Measurements from ENCODE around the gene KCTD19. TPM values are rescaled to one million over a fixed set of nuclear protein-coding genes. Genes with fewer than 3 reads are reported as not detected.

Gene KCTD19
- polyA plus RNA-seq, 6 donors from 2014 or later, result 0.26 TPM; not detected in 5

DNA sequence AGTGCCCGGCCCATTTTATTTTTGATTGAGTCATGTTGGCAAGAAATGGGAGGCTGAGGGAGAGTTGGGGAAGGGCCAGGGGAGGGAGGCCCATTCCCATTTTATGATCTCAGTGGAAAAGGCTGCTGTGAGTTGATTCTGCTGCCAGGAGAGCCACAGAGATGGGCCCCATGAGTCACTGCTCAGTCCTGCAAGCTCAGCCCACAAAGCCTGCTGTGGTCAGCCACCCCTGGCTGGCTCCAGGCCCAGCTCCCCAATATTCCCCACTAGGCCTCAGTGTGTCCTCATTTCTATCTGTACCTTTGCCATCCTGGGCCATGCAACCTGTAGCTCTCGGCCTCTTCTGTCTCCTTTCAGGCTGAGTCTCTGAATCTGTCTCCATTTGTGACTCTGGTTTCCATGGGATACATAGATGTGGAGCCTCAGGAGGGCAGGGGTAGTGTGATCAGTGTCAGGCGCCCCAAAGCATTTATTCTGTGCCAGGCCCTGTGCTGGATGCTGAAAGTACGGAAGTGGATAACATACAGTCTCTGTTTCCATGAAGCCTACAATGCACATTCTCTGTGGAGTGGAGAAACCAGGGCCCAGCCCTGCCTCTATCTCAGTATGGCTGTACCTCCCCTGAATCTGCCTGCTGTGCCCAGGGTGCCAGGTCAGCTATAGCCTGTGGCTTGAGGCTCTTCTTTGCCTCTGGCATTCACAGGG lies 49.1 kb downstream of the KCTD19 start:
- Mint-ChIP-seq H3K4me1 (peaks cover 9 to 14% (median 10%) of the 10 kb centered on the region in 3 donors), H3K36me3 (peaks cover 0 to 7% of the 10 kb centered on the region in 2 donors), H3K4me3 (peak overlapping the region in 7 of 8 donors; percentile 12 to 79 (median 47)), H3K9me3 (no peaks in the 10 kb centered on the region), H3K27ac (no peak overlapping the region), H3K27me3 (no peaks in the 10 kb centered on the region)
- no peak for ATAC-seq (ENCODE audit: low read depth in 2 of 2)
- DNase-seq, result no peak

DNA sequence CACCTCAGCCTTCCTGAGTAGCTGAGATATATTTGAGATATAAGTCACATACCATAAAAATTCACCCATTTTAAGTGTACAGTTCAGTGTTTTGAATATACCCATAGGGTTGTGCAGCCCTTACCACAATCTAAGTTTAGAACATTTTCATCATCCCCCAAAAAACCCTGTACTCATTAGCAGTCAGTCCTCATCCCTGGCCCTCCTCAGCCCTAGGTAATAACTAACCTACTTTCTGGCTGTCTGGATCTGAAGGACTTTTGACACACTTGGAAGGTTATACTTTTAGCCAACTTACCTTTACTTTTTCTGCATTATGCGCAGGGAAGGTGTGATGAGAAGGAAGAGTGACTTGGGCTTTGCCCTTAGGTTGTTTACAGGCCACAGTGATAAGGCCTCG lies 51.2 kb downstream of the KCTD19 start:
- Mint-ChIP-seq H3K27me3 (no peaks in the 10 kb centered on the region), H3K9me3 (no peaks in the 10 kb centered on the region), H3K4me3 (peak overlapping the region in 1 of 8 donors; percentile 38), H3K27ac (no peak overlapping the region), H3K36me3 (peaks cover 0 to 7% of the 10 kb centered on the region in 2 donors), H3K4me1 (peaks cover 9 to 14% (median 10%) of the 10 kb centered on the region in 3 donors)
- DNase-seq (no peak), ATAC-seq (ENCODE audit: low read depth in 2 of 2) (no peak)

DNA sequence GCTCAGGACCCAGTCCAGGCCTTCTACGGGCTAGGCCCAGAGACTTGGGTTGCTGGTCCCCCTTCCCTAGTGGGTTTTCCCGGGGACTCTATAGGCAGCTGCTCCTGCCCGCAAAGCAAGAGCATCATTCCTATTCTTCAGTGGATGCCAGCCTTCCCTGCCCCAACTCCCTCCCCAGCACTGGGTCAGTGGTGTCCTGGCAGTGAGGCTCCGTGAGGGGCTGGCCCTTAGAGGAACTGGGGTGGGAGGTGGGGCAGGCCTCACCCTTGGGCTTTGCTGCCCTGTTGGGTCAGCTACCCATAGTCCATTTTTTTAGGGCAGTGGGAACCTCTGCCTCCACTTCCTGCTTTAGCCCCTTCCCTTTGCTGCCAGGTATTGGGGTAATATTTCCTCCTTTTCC lies 55.1 kb downstream of the KCTD19 start:
- Mint-ChIP-seq H3K9me3 (no peaks in the 10 kb centered on the region), H3K4me3 (no peak overlapping the region), H3K4me1 (peaks cover 0 to 2% (median 0%) of the 10 kb centered on the region in 3 donors), H3K27ac (no peak overlapping the region), H3K36me3 (peaks cover 0 to 3% of the 10 kb centered on the region in 2 donors), H3K27me3 (no peaks in the 10 kb centered on the region)
- DNase-seq (no peak), ATAC-seq (ENCODE audit: low read depth in 2 of 2) (no peak)

DNA sequence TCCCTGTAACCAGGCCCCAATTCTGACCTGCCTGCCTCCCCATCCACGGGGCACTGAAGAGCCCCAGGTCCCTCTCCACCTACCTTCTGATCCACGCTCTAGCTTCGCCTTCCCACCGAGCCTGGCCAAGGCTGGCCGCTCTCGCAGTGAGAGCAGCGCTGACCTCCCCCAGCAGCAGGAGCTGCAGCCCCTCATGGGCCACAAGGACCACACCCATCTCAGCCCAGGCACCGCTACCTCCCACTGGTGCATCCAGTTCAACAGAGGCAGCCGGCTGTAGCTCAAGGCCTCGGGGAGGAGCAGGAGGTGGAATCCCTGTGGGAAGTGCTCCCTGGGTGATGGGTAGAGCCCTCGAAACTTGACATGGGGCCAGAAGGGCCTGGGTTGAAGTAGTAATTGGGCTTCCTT lies 55.6 kb downstream of the KCTD19 start:
- Mint-ChIP-seq H3K4me3 (no peak overlapping the region), H3K4me1 (no peaks in the 10 kb centered on the region), H3K9me3 (no peaks in the 10 kb centered on the region), H3K27ac (no peak overlapping the region), H3K36me3 (no peaks in the 10 kb centered on the region), H3K27me3 (peaks cover 0 to 1% (median 0%) of the 10 kb centered on the region in 3 donors)
- DNase-seq (no peak), ATAC-seq (ENCODE audit: low read depth in 2 of 2) (no peak)

DNA sequence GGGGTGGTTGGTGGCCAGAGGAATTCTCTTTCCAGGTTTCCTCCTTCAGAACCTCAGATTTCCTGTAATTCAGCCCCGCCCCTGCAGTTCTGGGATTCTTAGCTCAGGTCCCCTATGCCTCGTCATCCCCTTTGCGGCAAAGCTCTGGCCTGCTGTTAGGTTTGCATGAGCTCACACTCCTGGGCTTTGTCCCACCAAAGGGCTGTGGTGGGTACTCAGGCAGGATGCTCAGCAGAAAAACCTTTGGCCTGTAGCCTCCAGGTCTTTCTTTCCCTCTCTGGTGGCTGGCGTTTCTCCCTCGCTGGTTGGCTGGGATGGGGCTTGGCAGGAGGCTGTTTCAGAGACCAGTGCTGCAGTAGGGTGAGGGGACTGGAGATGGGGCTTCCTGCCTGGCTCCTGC lies 56.8 kb downstream of the KCTD19 start:
- Mint-ChIP-seq H3K4me3 (no peak overlapping the region), H3K4me1 (no peaks in the 10 kb centered on the region), H3K27me3 (peaks cover 0 to 5% (median 0%) of the 10 kb centered on the region in 3 donors), H3K9me3 (no peaks in the 10 kb centered on the region), H3K36me3 (no peaks in the 10 kb centered on the region), H3K27ac (no peak overlapping the region)
- no peak for DNase-seq
- ATAC-seq (ENCODE audit: low read depth in 2 of 2), result no peak

DNA sequence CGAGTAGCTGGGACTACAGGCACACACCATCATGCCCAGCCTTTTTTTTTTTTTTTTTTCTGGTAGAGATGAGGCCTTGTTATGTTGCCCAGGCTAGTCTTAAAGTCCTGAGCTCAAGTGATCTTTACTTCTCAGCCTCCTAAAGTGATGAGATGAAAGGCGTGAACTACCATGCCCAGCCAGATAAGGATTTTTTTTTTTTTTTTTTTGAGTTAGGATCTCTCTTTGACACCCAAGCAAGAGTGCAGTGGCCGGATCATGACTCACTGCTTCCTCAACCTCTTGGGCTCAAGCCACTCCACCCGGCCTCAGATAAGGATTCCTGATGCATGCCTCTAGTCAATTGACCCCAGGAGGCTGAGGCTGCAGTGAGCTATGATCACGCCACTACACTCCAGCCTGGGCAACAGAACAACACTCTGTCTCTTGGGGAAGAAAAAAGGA lies 58.4 kb downstream of the KCTD19 start:
- Mint-ChIP-seq H3K36me3 (no peaks in the 10 kb centered on the region), H3K27me3 (peaks cover 0 to 11% (median 10%) of the 10 kb centered on the region in 3 donors), H3K9me3 (no peaks in the 10 kb centered on the region), H3K4me3 (no peak overlapping the region), H3K4me1 (no peaks in the 10 kb centered on the region), H3K27ac (no peak overlapping the region)
- DNase-seq (no peak), ATAC-seq (ENCODE audit: low read depth in 2 of 2) (no peak)

DNA sequence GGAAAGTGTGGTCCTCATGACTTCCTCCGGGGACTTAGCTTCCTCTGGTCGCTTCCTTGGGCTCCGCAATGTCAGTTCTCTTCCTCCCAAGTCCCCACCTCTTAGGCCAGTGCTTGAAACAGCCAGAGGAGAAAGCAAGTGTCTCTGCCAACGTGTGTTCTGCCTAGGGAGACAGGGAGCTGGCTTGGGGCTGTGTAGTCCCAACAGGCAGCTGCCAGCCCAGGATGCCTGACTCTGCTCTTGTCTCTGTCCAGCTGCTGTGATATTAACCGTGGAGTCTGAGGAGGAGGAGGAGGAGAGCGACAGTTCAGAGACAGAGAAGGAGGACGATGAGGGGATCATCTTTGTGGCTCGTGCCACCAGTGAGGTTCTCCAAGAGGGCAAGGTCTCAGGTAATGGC lies 60.7 kb downstream of the KCTD19 start:
- no peak overlapping the region for H3K27ac Mint-ChIP-seq
- DNase-seq, result no peak
- H3K4me3 Mint-ChIP-seq, result no peak overlapping the region

DNA sequence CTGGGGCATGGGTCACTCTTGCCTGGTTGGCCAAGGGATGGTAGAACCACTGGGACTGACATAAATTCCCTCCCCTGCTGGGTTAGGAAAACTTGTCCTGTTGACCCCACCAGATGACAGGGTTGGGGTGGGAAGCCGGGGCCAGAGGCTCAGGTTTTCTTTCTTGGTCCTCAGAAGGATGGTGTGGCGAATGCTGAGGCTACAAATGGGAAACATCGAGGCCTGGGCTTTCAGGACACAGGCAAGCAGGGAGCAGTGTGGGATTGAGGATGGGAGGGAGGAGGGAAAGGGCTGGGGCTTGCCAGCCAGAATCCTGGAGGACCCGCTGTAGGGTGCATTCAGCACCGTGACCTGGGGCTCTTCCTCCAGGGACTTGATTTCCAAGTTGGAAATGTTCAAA lies 61.7 kb downstream of the KCTD19 start:
- Mint-ChIP-seq H3K4me3 (no peak overlapping the region), H3K9me3 (no peaks in the 10 kb centered on the region), H3K4me1 (peaks cover 0 to 4% (median 0%) of the 10 kb centered on the region in 3 donors), H3K36me3 (no peaks in the 10 kb centered on the region), H3K27ac (no peak overlapping the region), H3K27me3 (peaks cover 0 to 23% (median 16%) of the 10 kb centered on the region in 3 donors)
- ATAC-seq (ENCODE audit: low read depth in 2 of 2) (no peak), DNase-seq (no peak)

More for the DNA sequence above, 60.7 kb downstream of the KCTD19 start:
- Mint-ChIP-seq H3K27me3 (peaks cover 0 to 23% (median 16%) of the 10 kb centered on the region in 3 donors), H3K36me3 (no peaks in the 10 kb centered on the region), H3K4me1 (no peaks in the 10 kb centered on the region), H3K9me3 (no peaks in the 10 kb centered on the region)
- no peak for ATAC-seq (ENCODE audit: low read depth in 2 of 2)

DNA sequence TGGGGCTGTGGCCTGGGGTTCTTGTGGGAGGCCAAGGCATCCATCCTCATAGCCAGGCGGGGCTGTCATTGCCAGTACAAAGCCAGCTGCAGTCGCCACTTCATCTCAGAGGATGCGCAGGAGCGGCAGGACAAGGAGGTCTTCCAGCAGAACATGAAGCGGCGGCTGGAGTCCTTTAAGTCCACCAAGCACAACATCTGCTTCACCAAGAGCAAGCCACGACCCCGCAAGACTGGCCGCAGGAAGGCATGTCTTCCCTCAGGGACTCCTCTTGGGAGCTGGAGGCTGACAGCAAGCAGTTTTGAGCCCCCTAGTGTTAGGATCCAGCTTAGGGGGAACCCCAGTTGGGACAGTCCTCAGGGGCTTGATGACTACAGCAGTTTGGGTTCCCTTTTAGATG lies 62.3 kb downstream of the KCTD19 start:
- peaks cover 0 to 4% (median 0%) of the 10 kb centered on the region in 3 donors for H3K4me1 Mint-ChIP-seq
- ATAC-seq (ENCODE audit: low read depth in 2 of 2), result no peak
- no peak overlapping the region for H3K27ac Mint-ChIP-seq

DNA sequence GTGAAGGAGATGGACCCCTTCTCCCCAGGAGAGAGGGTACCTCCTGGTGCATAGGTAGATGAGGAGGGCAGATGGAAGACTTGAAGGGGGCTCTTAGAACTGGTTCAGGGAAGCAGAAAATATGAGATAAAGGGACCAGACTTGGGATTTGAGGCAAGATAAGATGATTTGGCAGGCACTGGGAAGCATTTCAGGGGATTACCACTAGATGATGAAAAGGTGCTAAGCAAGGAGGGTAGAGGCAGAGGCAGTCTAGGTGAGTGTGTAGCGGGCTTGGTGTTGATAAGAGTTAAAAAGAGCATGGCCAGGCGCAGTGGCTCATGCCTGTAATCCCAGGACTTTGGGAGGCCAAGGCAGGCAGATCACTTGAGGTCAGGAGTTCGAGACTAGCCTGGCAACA lies 63.3 kb downstream of the KCTD19 start:
- Mint-ChIP-seq H3K27me3 (peaks cover 0 to 23% (median 16%) of the 10 kb centered on the region in 3 donors), H3K36me3 (no peaks in the 10 kb centered on the region), H3K4me1 (peaks cover 0 to 4% (median 0%) of the 10 kb centered on the region in 3 donors), H3K4me3 (no peak overlapping the region), H3K27ac (no peak overlapping the region), H3K9me3 (no peaks in the 10 kb centered on the region)
- DNase-seq (no peak), ATAC-seq (ENCODE audit: low read depth in 2 of 2) (no peak)

More for the DNA sequence above, 62.3 kb downstream of the KCTD19 start:
- Mint-ChIP-seq H3K9me3 (no peaks in the 10 kb centered on the region), H3K27me3 (peaks cover 0 to 23% (median 16%) of the 10 kb centered on the region in 3 donors), H3K4me3 (no peak overlapping the region), H3K36me3 (no peaks in the 10 kb centered on the region)
- DNase-seq, result no peak

DNA sequence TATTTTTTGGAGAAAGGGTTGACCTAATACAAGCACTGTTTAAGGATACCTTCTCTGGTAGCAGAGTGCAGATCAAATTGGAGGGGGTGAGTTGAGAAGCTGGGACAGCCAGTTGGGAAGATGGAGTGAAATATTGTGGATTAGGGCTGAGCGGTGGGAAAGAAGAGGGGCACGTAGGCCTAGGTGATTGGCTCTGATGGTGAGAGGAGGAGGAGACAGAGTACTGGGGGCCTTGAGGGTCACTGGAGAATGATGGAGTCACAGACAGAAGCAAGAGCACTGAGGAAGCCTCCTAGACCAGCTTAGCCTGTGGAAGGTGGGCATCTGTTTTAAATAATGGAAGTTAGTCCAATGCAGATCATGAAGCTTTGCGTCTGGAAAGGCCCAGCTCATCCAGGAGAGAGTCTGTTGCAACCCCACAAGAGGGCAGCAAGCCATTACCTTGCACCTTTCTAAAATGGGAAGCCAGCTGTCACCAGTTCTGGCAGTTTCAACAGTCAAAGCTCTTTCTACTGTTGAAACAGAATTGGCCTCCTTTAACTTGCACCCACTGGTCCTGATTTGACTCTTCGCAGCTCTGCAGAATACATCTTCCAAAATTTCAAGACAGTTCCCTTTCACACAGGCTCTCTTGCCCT lies 66.0 kb downstream of the KCTD19 start:
- no peaks in the 10 kb centered on the region for H3K36me3 Mint-ChIP-seq
- DNase-seq, result peak; percentile 14
- peaks cover 0 to 4% (median 0%) of the 10 kb centered on the region in 3 donors for H3K4me1 Mint-ChIP-seq
- no peaks in the 10 kb centered on the region for H3K9me3 Mint-ChIP-seq
- peak overlapping the region in 1 of 8 donors; percentile 3 for H3K4me3 Mint-ChIP-seq
- ATAC-seq (ENCODE audit: low read depth in 2 of 2), result peak; percentile 53 to 68
- H3K27me3 Mint-ChIP-seq, result peaks cover 10 to 43% (median 29%) of the 10 kb centered on the region in 3 donors
- H3K27ac Mint-ChIP-seq, result peak overlapping the region in 4 of 6 donors; percentile 26 to 59 (median 37)

DNA sequence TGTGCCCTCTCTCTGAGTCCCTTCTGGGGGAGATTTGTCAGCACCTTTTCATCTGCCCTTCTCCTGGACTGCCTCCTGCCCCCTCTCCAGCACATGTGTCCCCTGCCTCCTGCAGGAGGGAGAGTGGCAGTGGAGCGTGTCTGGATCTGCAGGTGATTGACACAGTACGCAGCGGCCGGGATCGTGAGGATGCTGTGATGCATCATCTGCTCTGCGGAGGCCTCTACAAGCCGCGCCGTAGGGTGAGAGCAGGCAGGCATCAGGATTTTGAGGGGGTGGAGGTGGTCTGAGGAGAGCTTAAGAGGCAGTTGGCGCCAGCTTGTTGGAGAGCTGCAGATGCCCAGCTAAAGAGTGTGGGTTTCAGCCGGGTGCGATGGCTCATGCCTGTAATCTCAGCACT lies 66.8 kb downstream of the KCTD19 start:
- H3K27me3 Mint-ChIP-seq, result peaks cover 10 to 43% (median 34%) of the 10 kb centered on the region in 3 donors
- H3K9me3 Mint-ChIP-seq, result no peaks in the 10 kb centered on the region
- peaks cover 0 to 4% (median 0%) of the 10 kb centered on the region in 3 donors for H3K4me1 Mint-ChIP-seq
- no peak overlapping the region for H3K27ac Mint-ChIP-seq
- no peak for ATAC-seq (ENCODE audit: low read depth in 2 of 2)
- H3K36me3 Mint-ChIP-seq, result no peaks in the 10 kb centered on the region
- H3K4me3 Mint-ChIP-seq, result no peak overlapping the region
- DNase-seq, result no peak

DNA sequence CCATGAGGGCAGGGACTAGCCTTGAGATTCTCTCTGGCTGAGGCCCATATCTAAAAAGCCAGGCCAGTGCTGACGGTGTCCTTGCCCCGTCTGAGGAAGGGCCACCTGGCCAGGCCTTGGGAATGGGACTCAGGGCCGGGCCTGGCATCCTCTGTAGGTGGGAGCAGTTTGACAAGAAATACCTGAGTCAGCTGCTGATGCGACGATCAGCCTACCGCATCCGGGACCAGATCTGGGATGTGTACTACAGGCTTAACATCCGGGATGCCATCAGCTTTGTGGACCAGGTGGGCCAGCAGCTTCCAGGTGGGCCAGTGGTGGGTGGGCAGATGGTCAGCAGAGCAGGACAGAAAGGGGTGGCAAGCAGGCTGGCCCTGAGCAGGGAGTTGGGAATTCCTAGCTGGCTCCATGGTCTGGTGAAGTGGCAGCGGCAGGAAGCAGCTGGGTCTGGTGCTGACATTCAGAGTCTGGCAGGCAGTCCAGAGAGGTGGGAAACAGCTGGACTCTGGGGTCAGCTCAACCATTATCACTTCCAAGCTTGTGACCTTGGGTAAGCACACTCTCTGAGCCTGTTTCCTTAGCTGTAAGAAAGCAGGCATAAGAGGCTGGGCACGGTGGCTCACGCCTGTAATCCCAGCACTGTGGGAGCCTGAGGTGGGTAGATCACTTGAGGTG lies 68.2 kb downstream of the KCTD19 start:
- Mint-ChIP-seq H3K27ac (no peak overlapping the region), H3K36me3 (no peaks in the 10 kb centered on the region), H3K27me3 (peaks cover 10 to 33% (median 32%) of the 10 kb centered on the region in 3 donors), H3K9me3 (no peaks in the 10 kb centered on the region), H3K4me3 (no peak overlapping the region), H3K4me1 (peaks cover 0 to 4% (median 0%) of the 10 kb centered on the region in 3 donors)
- ATAC-seq (ENCODE audit: low read depth in 2 of 2), result no peak
- DNase-seq, result no peak
